CD14-positive monocyte (primary cell): ENCODE results near the gene PKDCC. TPM values are rescaled to one million over a fixed set of nuclear protein-coding genes. Genes with fewer than 3 reads are reported as not detected.

ENCODE experiments used
- DNase-seq, 3 donors: peaks; one replicate each; pipeline ENCODE4 v3.0.0-alpha.2; 2011 to 2022
- H2AFZ ChIP-seq: 2 replicates; pipeline ENCODE4 v1.6.0; 2012; ENCODE audit warnings: mild to moderate bottlenecking, low read depth, low read length, inconsistent platforms; ENCODE audit not compliant: insufficient read depth, poor library complexity, severe bottlenecking
- H3K27ac ChIP-seq, 2 donors: 1 replicate in 1 of 2; 2 replicates in 1 of 2; pipeline ENCODE4 v1.5.1; 2012 to 2013; ENCODE audit warnings: low read length in 2 of 2, control low read depth in 1 of 2, inconsistent platforms in 1 of 2, low read depth in 1 of 2, mild to moderate bottlenecking in 1 of 2
- H3K27me3 ChIP-seq, 2 donors: one replicate each; pipeline versions ENCODE4 v1.6.0 to v1.6.1; 2011 to 2013; ENCODE audit warnings: low read length in 2 of 2; ENCODE audit not compliant: control insufficient read depth in 2 of 2, insufficient read depth in 2 of 2
- H3K36me3 ChIP-seq, 2 donors: replicated peaks in 1 of 2; 1 replicate in 1 of 2; 2 replicates in 1 of 2; pipeline versions ENCODE4 v1.5.1 to v1.6.1; 2012 to 2013; ENCODE audit warnings: low read length in 2 of 2, control low read depth in 1 of 2, inconsistent platforms in 1 of 2, mild to moderate bottlenecking in 1 of 2; ENCODE audit not compliant: insufficient read depth in 2 of 2, control insufficient read depth in 1 of 2
- H3K4me1 ChIP-seq, 2 donors: 1 replicate in 1 of 2; 2 replicates in 1 of 2; pipeline versions ENCODE4 v1.5.1 to v1.6.1; 2012 to 2013; ENCODE audit warnings: low read length in 2 of 2, control low read depth in 1 of 2, inconsistent platforms in 1 of 2, mild to moderate bottlenecking in 1 of 2, moderate library complexity in 1 of 2; ENCODE audit not compliant: insufficient read depth in 2 of 2, control insufficient read depth in 1 of 2
- H3K4me2 ChIP-seq: replicated peaks from 2 replicates; pipeline ENCODE3; 2012; ENCODE audit warnings: low read length, moderate library complexity, mild to moderate bottlenecking; ENCODE audit not compliant: poor library complexity, severe bottlenecking; ENCODE audit errors: extremely low read depth
- H3K4me3 ChIP-seq, 3 experiments: fragments of 200-600 bp in 1 of 3; sonication (generic) in 1 of 3; replicated peaks in 1 of 3; 1 replicate in 2 of 3; 2 replicates in 1 of 3; pipeline ENCODE4 v1.5.1; 2011 to 2013; ENCODE audit warnings: low read length in 3 of 3, mild to moderate bottlenecking in 3 of 3, control low read depth in 2 of 3, low read depth in 2 of 3, inconsistent platforms in 1 of 3, moderate library complexity in 1 of 3
- H3K79me2 ChIP-seq: 2 replicates; pipeline ENCODE4 v1.6.0; 2012; ENCODE audit warnings: mild to moderate bottlenecking, control low read depth, inconsistent platforms, low read length, moderate library complexity; ENCODE audit not compliant: insufficient read depth
- H3K9ac ChIP-seq: 2 replicates; pipeline ENCODE4 v1.6.0; 2017; ENCODE audit warnings: low read length, mild to moderate bottlenecking; ENCODE audit not compliant: insufficient read depth, poor library complexity, severe bottlenecking
- H3K9me3 ChIP-seq, 2 donors: replicated peaks in 1 of 2; 1 replicate in 1 of 2; 2 replicates in 1 of 2; pipeline versions ENCODE4 v1.5.1 to v1.6.1; 2012 to 2013; ENCODE audit warnings: low read length in 2 of 2, control low read depth in 1 of 2; ENCODE audit not compliant: control insufficient read depth in 1 of 2, insufficient read depth in 1 of 2
- H4K20me1 ChIP-seq: 2 replicates; pipeline ENCODE4 v1.6.0; 2012; ENCODE audit warnings: mild to moderate bottlenecking, low read length, control low read depth, moderate library complexity; ENCODE audit not compliant: insufficient read depth
- H3K27ac Mint-ChIP-seq, 7 donors: one replicate each; pipeline ENCODE4 v1.8.0; 2020; ENCODE audit warnings: mild to moderate bottlenecking in 7 of 7, mixed read lengths in 7 of 7, moderate library complexity in 6 of 7, inconsistent platforms in 2 of 7
- H3K27me3 Mint-ChIP-seq, 3 donors: one replicate each; pipeline ENCODE4 v1.8.0; 2021 to 2022; ENCODE audit warnings: low read depth in 3 of 3, mild to moderate bottlenecking in 3 of 3, mixed read lengths in 3 of 3, moderate library complexity in 3 of 3, inconsistent platforms in 1 of 3
- H3K36me3 Mint-ChIP-seq, 2 donors: one replicate each; pipeline ENCODE4 v1.8.0; 2020; ENCODE audit warnings: mixed read lengths in 2 of 2, inconsistent platforms in 1 of 2, mild to moderate bottlenecking in 1 of 2
- H3K4me1 Mint-ChIP-seq: one replicate; pipeline ENCODE4 v1.8.0; 2020; ENCODE audit warnings: mild to moderate bottlenecking, mixed read lengths
- H3K4me3 Mint-ChIP-seq, 2 donors: one replicate each; pipeline ENCODE4 v1.8.0; 2020; ENCODE audit warnings: mild to moderate bottlenecking in 2 of 2, mixed read lengths in 2 of 2, moderate library complexity in 1 of 2
- H3K9me3 Mint-ChIP-seq, 7 donors: one replicate each; pipeline ENCODE4 v1.8.0; 2020 to 2022; ENCODE audit warnings: mixed read lengths in 7 of 7, mild to moderate bottlenecking in 6 of 7, moderate library complexity in 6 of 7, inconsistent platforms in 2 of 7
- WGBS: methylation state at CpG from one replicate; pipeline ENCODE4 v1.1.5; 2013; ENCODE audit warnings: missing lambda C conversion rate; ENCODE audit not compliant: insufficient coverage; 5-methylcytosine and 5-hydroxymethylcytosine counted together
- intact Hi-C, 2 donors: fragments of 100-400 bp; cut with micrococcal nuclease; formaldehyde crosslinking; loops; one replicate each; pipeline versions ENCODE4 v1.15.0 to v1.15.1; 2023
- polyA plus RNA-seq, 3 donors: library from polyadenylated mRNA; depleted of rRNA in 1 of 3; unstranded in 2 of 3; stranded (reverse) in 1 of 3; fragments of 300-500 nt in 2 of 3; fragments of >200 nt in 1 of 3; fragmentation: Illumina TruSeq in 2 of 3; gene quantifications; 1 replicate in 2 of 3; 2 replicates in 1 of 3; pipeline ENCODE4 v1.2.3, GENCODE V29; 2012 to 2021
- TF ChIP-seq, protein P1 (sequence below): fragments of 200-600 bp; IDR thresholded peaks from one replicate; pipeline ENCODE4 v1.8.0; 2022; ENCODE audit warnings: antibody characterized with exemption, mild to moderate bottlenecking

PKDCC gene
- polyA plus RNA-seq, 3 donors, result not detected

DNA sequence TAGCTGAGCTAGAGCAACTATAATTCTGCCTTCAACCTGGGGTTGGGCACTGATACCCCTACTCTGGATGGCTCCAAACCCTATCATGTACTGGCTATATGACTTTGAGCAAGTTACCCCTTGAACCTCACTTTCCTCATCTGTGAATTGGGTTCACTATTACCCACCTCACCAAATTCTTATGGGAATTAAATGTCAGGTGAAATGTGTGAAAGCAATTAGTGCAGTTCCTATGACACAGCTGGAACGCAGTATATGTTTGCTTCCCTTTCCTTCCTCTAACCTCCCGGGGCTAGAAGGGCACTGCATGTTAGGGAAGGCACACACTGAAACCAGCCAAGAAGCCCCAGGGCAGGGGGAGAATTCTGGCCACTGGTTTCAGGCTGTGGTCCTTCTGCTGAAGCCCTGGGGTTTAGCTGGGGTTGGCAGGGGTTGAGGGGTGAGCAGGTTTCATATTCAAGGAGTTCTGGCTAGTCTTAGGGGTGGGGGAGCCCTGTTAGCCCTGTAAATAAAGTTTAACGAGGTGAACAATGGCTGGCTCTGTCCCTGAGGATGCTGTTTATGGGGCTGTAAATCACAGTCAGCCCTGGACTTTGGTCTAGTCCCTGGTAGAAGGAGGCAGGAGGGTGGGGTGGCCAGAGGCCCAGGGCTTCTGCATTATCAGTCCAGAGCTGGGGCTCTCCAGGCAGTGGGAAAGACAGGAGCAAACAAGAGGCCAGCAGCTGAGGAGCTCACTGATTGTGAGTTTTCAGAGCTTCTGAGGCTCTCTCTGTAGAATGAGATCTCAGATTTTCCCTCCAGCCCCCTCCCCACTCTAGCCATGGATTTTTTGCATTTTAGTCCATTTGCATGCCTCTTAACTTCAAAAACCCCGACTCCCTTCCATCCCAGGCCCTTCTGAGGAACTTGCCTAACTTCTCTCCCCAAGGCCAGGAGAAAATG is 8.0 kb downstream of the PKDCC start:
- no peaks in the 10 kb centered on the region for H3K36me3 ChIP-seq
- no peak overlapping the region for H3K4me3 Mint-ChIP-seq
- H3K9ac ChIP-seq, result no peak overlapping the region
- peaks cover under 1 to 5% of the 10 kb centered on the region in 2 donors for H3K27me3 ChIP-seq
- H3K79me2 ChIP-seq, result no peaks in the 10 kb centered on the region
- peak overlapping the region in 1 of 7 donors; percentile 75 for H3K27ac Mint-ChIP-seq
- intact Hi-C loops, result no loop called here
- H3K4me2 ChIP-seq, result no peak overlapping the region
- no peak overlapping the region for H2AFZ ChIP-seq
- H3K4me1 ChIP-seq, result peaks cover 0 to 11% of the 10 kb centered on the region in 2 donors
- peaks cover 5 to 9% (median 8%) of the 10 kb centered on the region in 3 donors for H3K27me3 Mint-ChIP-seq
- TF ChIP-seq, protein P1, sequence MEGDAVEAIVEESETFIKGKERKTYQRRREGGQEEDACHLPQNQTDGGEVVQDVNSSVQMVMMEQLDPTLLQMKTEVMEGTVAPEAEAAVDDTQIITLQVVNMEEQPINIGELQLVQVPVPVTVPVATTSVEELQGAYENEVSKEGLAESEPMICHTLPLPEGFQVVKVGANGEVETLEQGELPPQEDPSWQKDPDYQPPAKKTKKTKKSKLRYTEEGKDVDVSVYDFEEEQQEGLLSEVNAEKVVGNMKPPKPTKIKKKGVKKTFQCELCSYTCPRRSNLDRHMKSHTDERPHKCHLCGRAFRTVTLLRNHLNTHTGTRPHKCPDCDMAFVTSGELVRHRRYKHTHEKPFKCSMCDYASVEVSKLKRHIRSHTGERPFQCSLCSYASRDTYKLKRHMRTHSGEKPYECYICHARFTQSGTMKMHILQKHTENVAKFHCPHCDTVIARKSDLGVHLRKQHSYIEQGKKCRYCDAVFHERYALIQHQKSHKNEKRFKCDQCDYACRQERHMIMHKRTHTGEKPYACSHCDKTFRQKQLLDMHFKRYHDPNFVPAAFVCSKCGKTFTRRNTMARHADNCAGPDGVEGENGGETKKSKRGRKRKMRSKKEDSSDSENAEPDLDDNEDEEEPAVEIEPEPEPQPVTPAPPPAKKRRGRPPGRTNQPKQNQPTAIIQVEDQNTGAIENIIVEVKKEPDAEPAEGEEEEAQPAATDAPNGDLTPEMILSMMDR, result no peak
- no peak overlapping the region for H3K27ac ChIP-seq
- H4K20me1 ChIP-seq, result no peaks in the 10 kb centered on the region
- 82% methylated on average over 1 of the region's 4 CpGs for WGBS
- H3K36me3 Mint-ChIP-seq, result no peaks in the 10 kb centered on the region
- no peaks in the 10 kb centered on the region for H3K9me3 ChIP-seq
- no peak overlapping the region for H3K4me3 ChIP-seq
- H3K9me3 Mint-ChIP-seq, result no peaks in the 10 kb centered on the region
- DNase-seq, result no peak
- peaks cover 10% of the 10 kb centered on the region for H3K4me1 Mint-ChIP-seq

DNA sequence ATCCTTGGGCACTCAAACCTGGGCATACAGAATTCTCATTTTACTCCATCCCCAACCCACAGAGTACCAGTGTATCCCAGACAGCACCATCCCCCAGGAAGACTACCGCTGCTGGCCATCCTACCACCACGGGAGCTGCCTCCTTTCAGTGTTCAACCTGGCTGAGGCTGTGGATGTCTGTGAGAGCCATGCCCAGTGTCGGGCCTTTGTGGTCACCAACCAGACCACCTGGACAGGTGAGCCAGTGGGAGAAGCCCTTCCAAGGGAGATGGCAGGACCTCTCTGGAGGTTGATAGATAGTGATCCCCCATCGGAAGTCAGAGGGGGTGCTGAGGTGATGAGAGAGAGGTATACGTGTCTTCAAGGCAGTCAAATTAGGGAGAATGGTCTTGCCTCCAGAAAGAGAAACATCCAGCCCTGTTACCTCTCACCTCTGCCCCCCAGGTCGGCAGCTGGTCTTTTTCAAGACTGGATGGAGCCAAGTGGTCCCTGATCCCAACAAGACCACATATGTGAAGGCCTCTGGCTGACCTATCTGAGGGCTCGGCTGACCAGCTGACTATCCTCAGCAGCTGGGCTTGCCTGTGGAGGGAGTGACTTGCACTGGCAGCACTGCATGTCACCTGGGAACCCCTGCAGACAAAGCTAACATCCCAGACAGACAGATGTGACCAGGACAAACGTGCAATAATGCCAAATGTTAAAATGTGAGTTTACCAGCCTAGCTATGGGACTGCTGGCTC is 9.5 kb downstream of the PKDCC start:
- Histone ChIP-seq H3K27ac (no peak overlapping the region), H3K27me3 (no peaks in the 10 kb centered on the region)

More for the DNA sequence above, 9.5 kb downstream of the PKDCC start:
- H3K9me3 ChIP-seq, result no peaks in the 10 kb centered on the region
- no peaks in the 10 kb centered on the region for H3K79me2 ChIP-seq
- no peaks in the 10 kb centered on the region for H3K36me3 ChIP-seq
- TF ChIP-seq, protein P1, result no peak
- H3K4me1 Mint-ChIP-seq, result peaks cover 10% of the 10 kb centered on the region
- H3K9me3 Mint-ChIP-seq, result no peaks in the 10 kb centered on the region
- H3K36me3 Mint-ChIP-seq, result no peaks in the 10 kb centered on the region
- no peak overlapping the region for H3K4me3 Mint-ChIP-seq
- 83% methylated on average over 3 of the region's 8 CpGs for WGBS
- H3K4me2 ChIP-seq, result no peak overlapping the region
- intact Hi-C loops, result no loop called here
- H3K4me3 ChIP-seq, result no peak overlapping the region
- no peak overlapping the region for H3K9ac ChIP-seq
- no peak for DNase-seq
- no peak overlapping the region for H2AFZ ChIP-seq
- peaks cover 0 to 4% (median 3%) of the 10 kb centered on the region in 3 donors for H3K27me3 Mint-ChIP-seq
- peaks cover 0 to 11% of the 10 kb centered on the region in 2 donors for H3K4me1 ChIP-seq
- no peaks in the 10 kb centered on the region for H4K20me1 ChIP-seq
- H3K27ac Mint-ChIP-seq, result no peak overlapping the region
